ENCODE measurements around the gene SLC17A3. TPM values are rescaled to one million over a fixed set of nuclear protein-coding genes. Genes with fewer than 3 reads are reported as not detected.

Gene SLC17A3
- total and polyA plus RNA-seq, 10 of the 15 experiments (the other 5 are each of a cell fraction or from before 2014, with no cell fraction given) = not detected

DNA sequence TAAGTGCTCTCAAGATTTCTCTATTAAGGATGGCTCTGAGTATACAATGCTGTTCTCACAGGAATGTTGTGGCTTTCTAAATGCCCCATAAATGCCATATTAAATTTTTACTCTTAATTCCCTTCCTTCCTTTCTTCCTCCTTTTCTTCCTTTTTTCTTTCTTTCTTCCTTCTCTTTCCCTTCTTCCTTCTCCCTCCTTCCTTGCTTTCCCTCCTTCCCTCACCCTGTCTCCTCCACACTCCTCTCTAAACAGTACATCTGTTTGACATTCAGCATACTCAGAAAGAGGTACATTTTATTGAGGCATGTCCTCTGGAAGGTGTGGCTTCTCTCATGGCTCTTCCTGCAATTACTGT lies 41.8 kb downstream of the SLC17A3 start:
- Histone ChIP-seq H3K79me2 (ENCODE audit: control insufficient read depth, insufficient read depth, low read length) (no peaks in the 10 kb centered on the region), H3K4me2 (ENCODE audit: control insufficient read depth, insufficient read depth) (no peak overlapping the region), H3K27ac (ENCODE audit: control insufficient read depth, insufficient read depth) (no peak overlapping the region), H4K20me1 (ENCODE audit: control insufficient read depth, insufficient read depth) (no peaks in the 10 kb centered on the region), H3K36me3 (ENCODE audit: control insufficient read depth in 2 of 2, insufficient read depth in 2 of 2, low read length in 1 of 2) (no peaks in the 10 kb centered on the region), H3K4me3 (no peak overlapping the region), H3K27me3 (replicated peaks in 1 of 2; ENCODE audit: control insufficient read depth in 2 of 2, insufficient read depth in 2 of 2, low read length in 1 of 2) (no peaks in the 10 kb centered on the region), H3K4me1 (ENCODE audit: control insufficient read depth, insufficient read depth, low read length) (no peaks in the 10 kb centered on the region), H3K9ac (ENCODE audit: control insufficient read depth, insufficient read depth, low read length) (no peak overlapping the region), H3K9me3 (replicated peaks; ENCODE audit: control insufficient read depth, insufficient read depth, low read length) (no peaks in the 10 kb centered on the region), H2AFZ (ENCODE audit: control insufficient read depth, low read depth, low read length) (no peak overlapping the region)
- SMC1A ChIA-PET (ENCODE audit: uncharacterized antibody, unreplicated experiment) = no interaction called here
- intact Hi-C loops (cut with micrococcal nuclease; ENCODE audit: unreplicated experiment) = no loop called here
- no peak for ATAC-seq
- DNase-seq (ENCODE audit: low read depth, low spot score) = no peak
- BruUV-seq (replicated peaks) = no TSS peak
- POLR2A ChIA-PET = interaction anchor here (0.6 kb wide), 1 partner anchor 94 kb away, joined by 3 read pairs; no protein-coding TSS in a partner anchor
- CTCF ChIA-PET = no interaction called here
- no peak for FAIRE-seq
- in situ Hi-C loops (cut with MboI) = no loop called here
- RAD21 ChIA-PET (ENCODE audit: unreplicated experiment) = no interaction called here
- TF ChIP-seq EZH2 (IDR thresholded peaks at IDR 0.05; ENCODE audit: borderline replicate concordance, control insufficient read depth, low read depth, low read length) = no peak
- TF ChIP-seq, protein P1, sequence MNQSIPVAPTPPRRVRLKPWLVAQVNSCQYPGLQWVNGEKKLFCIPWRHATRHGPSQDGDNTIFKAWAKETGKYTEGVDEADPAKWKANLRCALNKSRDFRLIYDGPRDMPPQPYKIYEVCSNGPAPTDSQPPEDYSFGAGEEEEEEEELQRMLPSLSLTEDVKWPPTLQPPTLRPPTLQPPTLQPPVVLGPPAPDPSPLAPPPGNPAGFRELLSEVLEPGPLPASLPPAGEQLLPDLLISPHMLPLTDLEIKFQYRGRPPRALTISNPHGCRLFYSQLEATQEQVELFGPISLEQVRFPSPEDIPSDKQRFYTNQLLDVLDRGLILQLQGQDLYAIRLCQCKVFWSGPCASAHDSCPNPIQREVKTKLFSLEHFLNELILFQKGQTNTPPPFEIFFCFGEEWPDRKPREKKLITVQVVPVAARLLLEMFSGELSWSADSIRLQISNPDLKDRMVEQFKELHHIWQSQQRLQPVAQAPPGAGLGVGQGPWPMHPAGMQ (IDR thresholded peaks at IDR 0.05; ENCODE audit: borderline replicate concordance) = no peak
- no peak for TF ChIP-seq ZNF384 (IDR thresholded peaks at IDR 0.05; ENCODE audit: borderline replicate concordance, low read depth, low read length)
- TF ChIP-seq, protein P2, sequence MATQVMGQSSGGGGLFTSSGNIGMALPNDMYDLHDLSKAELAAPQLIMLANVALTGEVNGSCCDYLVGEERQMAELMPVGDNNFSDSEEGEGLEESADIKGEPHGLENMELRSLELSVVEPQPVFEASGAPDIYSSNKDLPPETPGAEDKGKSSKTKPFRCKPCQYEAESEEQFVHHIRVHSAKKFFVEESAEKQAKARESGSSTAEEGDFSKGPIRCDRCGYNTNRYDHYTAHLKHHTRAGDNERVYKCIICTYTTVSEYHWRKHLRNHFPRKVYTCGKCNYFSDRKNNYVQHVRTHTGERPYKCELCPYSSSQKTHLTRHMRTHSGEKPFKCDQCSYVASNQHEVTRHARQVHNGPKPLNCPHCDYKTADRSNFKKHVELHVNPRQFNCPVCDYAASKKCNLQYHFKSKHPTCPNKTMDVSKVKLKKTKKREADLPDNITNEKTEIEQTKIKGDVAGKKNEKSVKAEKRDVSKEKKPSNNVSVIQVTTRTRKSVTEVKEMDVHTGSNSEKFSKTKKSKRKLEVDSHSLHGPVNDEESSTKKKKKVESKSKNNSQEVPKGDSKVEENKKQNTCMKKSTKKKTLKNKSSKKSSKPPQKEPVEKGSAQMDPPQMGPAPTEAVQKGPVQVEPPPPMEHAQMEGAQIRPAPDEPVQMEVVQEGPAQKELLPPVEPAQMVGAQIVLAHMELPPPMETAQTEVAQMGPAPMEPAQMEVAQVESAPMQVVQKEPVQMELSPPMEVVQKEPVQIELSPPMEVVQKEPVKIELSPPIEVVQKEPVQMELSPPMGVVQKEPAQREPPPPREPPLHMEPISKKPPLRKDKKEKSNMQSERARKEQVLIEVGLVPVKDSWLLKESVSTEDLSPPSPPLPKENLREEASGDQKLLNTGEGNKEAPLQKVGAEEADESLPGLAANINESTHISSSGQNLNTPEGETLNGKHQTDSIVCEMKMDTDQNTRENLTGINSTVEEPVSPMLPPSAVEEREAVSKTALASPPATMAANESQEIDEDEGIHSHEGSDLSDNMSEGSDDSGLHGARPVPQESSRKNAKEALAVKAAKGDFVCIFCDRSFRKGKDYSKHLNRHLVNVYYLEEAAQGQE (IDR thresholded peaks at IDR 0.05; ENCODE audit: low read depth, low read length) = no peak
- no peak for TF ChIP-seq ZNF274 (IDR thresholded peaks at IDR 0.05; ENCODE audit: insufficient read depth, insufficient read length)
- no peak for TF ChIP-seq HDAC6 (IDR thresholded peaks at IDR 0.05; ENCODE audit: unreplicated experiment)
- no peak for TF ChIP-seq CREM (IDR thresholded peaks at IDR 0.05; ENCODE audit: low read depth)
- TF ChIP-seq RBBP5 (conservative IDR thresholded peaks at IDR 0.05) = no peak
- TF ChIP-seq ASH2L (IDR thresholded peaks at IDR 0.05; ENCODE audit: borderline replicate concordance, low read depth) = no peak
- TF ChIP-seq SREBF2 (IDR thresholded peaks at IDR 0.05; ENCODE audit: low read length) = no peak
